ENCODE data around the gene GAS2L3.

Gene GAS2L3

GRCh38 chr12:100661300-100661951 lies 87.9 kb downstream of the GAS2L3 start:
- DNase-seq: no peak

GRCh38 chr12:100666588-100666987 lies 93.1 kb downstream of the GAS2L3 start:
- DNase-seq: no peak

DNA sequence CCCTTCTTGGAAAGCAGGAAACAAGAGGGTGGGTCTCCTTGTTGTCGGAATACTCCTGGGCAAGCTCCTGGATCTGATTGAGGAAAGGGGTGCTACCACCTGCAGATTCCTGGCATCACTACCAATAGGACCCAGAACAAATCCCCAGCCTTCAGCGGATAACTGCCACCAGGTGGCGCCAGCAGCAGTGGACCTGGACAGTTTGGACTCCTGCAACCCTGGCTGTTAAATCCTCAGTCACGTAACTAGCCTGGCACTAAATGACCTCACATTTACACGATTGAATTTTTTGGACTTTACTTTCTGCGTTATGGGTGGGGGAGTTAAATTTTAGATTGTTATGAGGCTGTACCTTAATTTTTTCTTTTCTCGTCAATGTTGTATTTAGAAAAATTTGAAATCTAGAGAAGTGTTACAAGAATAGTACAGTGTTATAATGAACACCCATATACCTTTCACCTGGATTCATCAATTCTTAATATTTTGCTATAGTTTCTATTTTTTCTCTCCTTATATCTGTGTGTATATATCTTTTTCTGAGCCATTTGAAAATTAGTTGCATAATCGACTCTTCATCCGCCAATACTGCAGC lies 95.6 kb downstream of the GAS2L3 start:
- no peak for DNase-seq

- DNase-seq: no peak
Observed at GRCh38 chr12:100669922-100670321, 96.4 kb downstream of the GAS2L3 start.

DNA sequence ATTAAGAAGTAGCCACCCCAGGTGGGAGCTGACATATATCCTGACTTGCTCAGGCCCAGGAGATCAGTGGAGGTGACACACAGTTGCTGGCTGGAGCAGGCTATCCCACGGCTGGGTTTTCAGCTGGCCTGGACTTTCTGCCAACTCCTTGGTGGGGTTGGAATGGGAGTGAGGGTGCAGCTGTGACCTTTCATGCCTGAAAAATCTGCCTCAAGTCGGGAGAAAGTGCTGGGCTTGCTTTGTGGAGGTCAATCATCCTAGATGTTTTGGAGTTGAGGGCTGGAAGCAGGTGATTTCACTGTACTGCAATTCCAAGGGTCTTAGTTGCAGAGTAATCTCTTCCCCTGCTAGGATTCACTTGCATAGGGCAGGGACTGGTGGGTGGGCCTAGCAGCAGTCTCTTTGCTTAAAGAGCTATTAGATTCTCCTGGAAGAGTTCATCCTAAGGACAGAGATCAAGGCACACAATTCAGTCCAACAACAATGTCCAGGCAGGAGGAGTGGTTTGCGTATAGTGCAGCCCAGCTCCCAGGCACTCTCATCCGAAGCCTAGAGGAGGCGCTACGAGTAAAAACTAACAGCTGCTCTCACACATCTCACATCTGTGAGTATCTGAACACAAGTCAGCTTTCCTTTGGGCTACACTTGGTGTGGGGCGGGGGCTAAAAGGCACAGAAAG lies 98.1 kb downstream of the GAS2L3 start:
- no peak for DNase-seq

- DNase-seq: no peak
Observed at GRCh38 chr12:100672075-100672592, 98.7 kb downstream of the GAS2L3 start.

- DNase-seq: no peak
Observed at GRCh38 chr12:100674036-100674888, 100.8 kb downstream of the GAS2L3 start.

Measured in stimulated activated naive CD4-positive, alpha-beta T cell (primary cell).